HG02571 (cell line): Measurements from ENCODE around the gene IRX3.

Experiments
- ATAC-seq: cut with Tn5 transposase; IDR thresholded peaks from one replicate; pipeline ENCODE4 v1.9.1; 2021; ENCODE audit warnings: mild to moderate bottlenecking, moderate library complexity; ENCODE audit not compliant: unreplicated experiment

The IRX3 gene

GRCh38 chr16:54286366-54287130 lies at the start of gene IRX3:
Gene IRX3 (minus strand): TSS chr16:54286787. CDS start chr16:54286050, 737 bp downstream.
- ATAC-seq, result no peak

- ATAC-seq, result no peak
Observed at GRCh38 chr16:54335230-54335629, 48.6 kb upstream of the IRX3 start.

- ATAC-seq, result no peak
Observed at GRCh38 chr16:54334208-54334607, 47.6 kb upstream of the IRX3 start.

GRCh38 chr16:54331241-54332002 lies 44.8 kb upstream of the IRX3 start:
- no peak for ATAC-seq

GRCh38 chr16:54327609-54328008 lies 41.0 kb upstream of the IRX3 start:
- ATAC-seq, result no peak

GRCh38 chr16:54326266-54326662 lies 39.7 kb upstream of the IRX3 start:
- no peak for ATAC-seq

- ATAC-seq, result no peak
Observed at GRCh38 chr16:54325616-54326265, 39.2 kb upstream of the IRX3 start.

- ATAC-seq, result no peak
Observed at GRCh38 chr16:54324716-54325115, 38.1 kb upstream of the IRX3 start.

- no peak for ATAC-seq
Observed at GRCh38 chr16:54320697-54321340, 34.2 kb upstream of the IRX3 start.

- ATAC-seq, result no peak
Observed at GRCh38 chr16:54318941-54319340, 32.4 kb upstream of the IRX3 start.

GRCh38 chr16:54317101-54317611 lies 30.6 kb upstream of the IRX3 start:
- no peak for ATAC-seq

- no peak for ATAC-seq
Observed at GRCh38 chr16:54316095-54316889, 29.7 kb upstream of the IRX3 start.

- no peak for ATAC-seq
Observed at GRCh38 chr16:54313789-54314188, 27.2 kb upstream of the IRX3 start.

- no peak for ATAC-seq
Observed at GRCh38 chr16:54312502-54312991, 26.0 kb upstream of the IRX3 start.

GRCh38 chr16:54309341-54309740 lies 22.8 kb upstream of the IRX3 start:
- ATAC-seq, result no peak

- no peak for ATAC-seq
Observed at GRCh38 chr16:54305080-54305479, 18.5 kb upstream of the IRX3 start.

- ATAC-seq, result no peak
Observed at GRCh38 chr16:54303613-54304012, 17.0 kb upstream of the IRX3 start.

- no peak for ATAC-seq
Observed at GRCh38 chr16:54297154-54297553, 10.6 kb upstream of the IRX3 start.

- ATAC-seq, result no peak
Observed at GRCh38 chr16:54296543-54296942, 10.0 kb upstream of the IRX3 start.
